Measurements from ENCODE around the gene F9. TPM values are rescaled to one million over a fixed set of nuclear protein-coding genes. Genes with fewer than 3 reads are reported as not detected.

The F9 gene
- total RNA-seq, 1 donor from 2014 or later = not detected

DNA sequence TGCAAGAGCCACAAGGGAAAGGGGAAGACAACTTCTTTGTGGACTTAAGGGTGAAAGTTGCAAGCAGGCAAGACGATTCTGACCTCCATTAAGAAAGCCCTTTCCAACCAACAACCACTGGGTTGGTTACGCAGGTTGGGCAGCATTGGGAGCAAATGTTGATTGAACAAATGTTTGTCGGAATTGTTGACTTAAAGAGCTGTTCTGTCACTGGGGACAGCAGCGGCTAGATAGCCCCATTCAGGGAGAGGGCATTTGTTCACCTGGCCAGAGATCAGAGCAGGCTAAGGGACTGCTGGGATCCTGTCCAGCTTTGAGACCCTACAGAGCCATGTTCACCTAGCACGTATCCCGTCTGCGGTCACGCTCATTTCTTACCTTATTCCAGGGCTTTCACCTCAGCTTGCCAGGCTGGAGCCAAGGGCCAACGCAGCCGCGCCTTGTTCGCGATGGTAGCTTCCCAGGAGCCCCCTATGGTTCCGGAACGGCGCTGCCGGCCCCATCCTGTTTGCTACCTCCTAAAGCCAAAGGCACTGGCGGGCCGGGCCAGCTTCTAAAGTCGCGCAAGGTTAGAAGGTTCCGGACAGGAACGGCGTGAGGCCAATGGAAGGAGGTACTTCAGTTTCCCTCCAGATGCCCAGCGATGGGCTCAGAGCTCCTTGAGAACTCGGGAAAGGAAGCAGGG is 24.6 kb downstream of the F9 start:
- Mint-ChIP-seq H3K4me3 (ENCODE audit: unreplicated experiment) (no peak overlapping the region), H3K4me1 (ENCODE audit: low read depth, unreplicated experiment) (no peaks in the 10 kb centered on the region), H3K27ac (ENCODE audit: unreplicated experiment) (no peak overlapping the region), H3K36me3 (ENCODE audit: low read depth, unreplicated experiment) (no peaks in the 10 kb centered on the region), H3K27me3 (ENCODE audit: low read depth, unreplicated experiment) (peaks cover 3% of the 10 kb centered on the region), H3K9me3 (ENCODE audit: unreplicated experiment) (no peaks in the 10 kb centered on the region)
- Histone ChIP-seq H3K36me3 (ENCODE audit: insufficient read depth, low read length) (no peaks in the 10 kb centered on the region), H3K4me1 (ENCODE audit: insufficient read depth, low read length) (no peaks in the 10 kb centered on the region), H3K27ac (ENCODE audit: low read depth, low read length) (no peak overlapping the region), H3K9ac (ENCODE audit: low read length) (no peak overlapping the region), H3K9me3 (ENCODE audit: insufficient read depth, low read depth, low read length) (no peaks in the 10 kb centered on the region), H3K4me2 (ENCODE audit: low read length) (no peak overlapping the region), H3K79me2 (ENCODE audit: insufficient read depth, low read length) (no peaks in the 10 kb centered on the region), H4K20me1 (ENCODE audit: insufficient read depth, low read length) (no peaks in the 10 kb centered on the region), H3K27me3 (ENCODE audit: insufficient read depth, low read length) (no peaks in the 10 kb centered on the region), H2AFZ (ENCODE audit: low read depth, low read length) (no peak overlapping the region), H3K4me3 (ENCODE audit: insufficient read depth, low read depth, low read length) (no peak overlapping the region)
- DNase-seq (ENCODE audit: low read depth) = no peak
- no peak for FAIRE-seq
- TF ChIP-seq, protein P1, sequence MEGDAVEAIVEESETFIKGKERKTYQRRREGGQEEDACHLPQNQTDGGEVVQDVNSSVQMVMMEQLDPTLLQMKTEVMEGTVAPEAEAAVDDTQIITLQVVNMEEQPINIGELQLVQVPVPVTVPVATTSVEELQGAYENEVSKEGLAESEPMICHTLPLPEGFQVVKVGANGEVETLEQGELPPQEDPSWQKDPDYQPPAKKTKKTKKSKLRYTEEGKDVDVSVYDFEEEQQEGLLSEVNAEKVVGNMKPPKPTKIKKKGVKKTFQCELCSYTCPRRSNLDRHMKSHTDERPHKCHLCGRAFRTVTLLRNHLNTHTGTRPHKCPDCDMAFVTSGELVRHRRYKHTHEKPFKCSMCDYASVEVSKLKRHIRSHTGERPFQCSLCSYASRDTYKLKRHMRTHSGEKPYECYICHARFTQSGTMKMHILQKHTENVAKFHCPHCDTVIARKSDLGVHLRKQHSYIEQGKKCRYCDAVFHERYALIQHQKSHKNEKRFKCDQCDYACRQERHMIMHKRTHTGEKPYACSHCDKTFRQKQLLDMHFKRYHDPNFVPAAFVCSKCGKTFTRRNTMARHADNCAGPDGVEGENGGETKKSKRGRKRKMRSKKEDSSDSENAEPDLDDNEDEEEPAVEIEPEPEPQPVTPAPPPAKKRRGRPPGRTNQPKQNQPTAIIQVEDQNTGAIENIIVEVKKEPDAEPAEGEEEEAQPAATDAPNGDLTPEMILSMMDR (IDR thresholded peaks at IDR 0.05; ENCODE audit: insufficient read depth, low read depth, low read length) = no peak
- TF ChIP-seq EZH2 (IDR thresholded peaks at IDR 0.05; ENCODE audit: insufficient read depth, low read length) = no peak

DNA sequence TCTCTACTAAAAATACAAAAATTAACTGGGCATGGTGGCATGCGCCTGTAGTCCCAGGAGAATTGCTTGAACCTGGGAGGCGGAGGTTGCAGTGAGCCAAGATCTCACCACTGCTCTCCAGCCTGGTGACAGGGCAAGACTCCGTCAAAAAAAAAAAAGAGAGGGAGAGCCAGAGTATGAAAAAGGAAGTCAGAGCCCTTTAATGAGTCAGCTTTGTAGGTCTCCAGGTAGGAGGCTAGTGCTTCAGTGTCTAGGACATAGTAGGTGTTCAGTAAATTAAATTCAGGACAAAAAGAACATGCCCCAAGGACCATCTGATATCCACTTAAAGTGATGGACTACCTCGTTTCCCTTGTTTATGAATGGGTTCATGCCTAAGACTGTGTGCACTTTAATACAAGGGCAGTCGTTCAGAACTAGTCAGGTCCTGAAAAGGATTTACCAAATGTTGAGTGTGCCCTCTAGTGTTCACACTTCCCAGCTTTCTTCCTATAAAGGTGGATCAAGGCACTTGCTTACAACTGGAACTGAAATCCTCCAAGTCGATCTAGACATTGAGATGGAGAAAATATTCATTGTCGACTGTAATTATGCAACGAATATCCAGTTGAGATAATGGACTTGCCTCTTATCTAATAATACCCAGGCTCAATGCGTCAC is 29.0 kb downstream of the F9 start:
- peak; percentile 100 for FAIRE-seq
- no peak overlapping the region for H3K4me3 Mint-ChIP-seq (ENCODE audit: unreplicated experiment)
- no peaks in the 10 kb centered on the region for H3K9me3 Mint-ChIP-seq (ENCODE audit: unreplicated experiment)
- H3K9me3 ChIP-seq (ENCODE audit: insufficient read depth, low read depth, low read length) = no peaks in the 10 kb centered on the region
- H3K36me3 Mint-ChIP-seq (ENCODE audit: low read depth, unreplicated experiment) = no peaks in the 10 kb centered on the region
- no peaks in the 10 kb centered on the region for H3K36me3 ChIP-seq (ENCODE audit: insufficient read depth, low read length)
- H4K20me1 ChIP-seq (ENCODE audit: insufficient read depth, low read length) = no peaks in the 10 kb centered on the region
- H3K27me3 Mint-ChIP-seq (ENCODE audit: low read depth, unreplicated experiment) = peaks cover 3% of the 10 kb centered on the region
- H3K4me1 Mint-ChIP-seq (ENCODE audit: low read depth, unreplicated experiment) = no peaks in the 10 kb centered on the region
- no peak for TF ChIP-seq EZH2 (IDR thresholded peaks at IDR 0.05; ENCODE audit: insufficient read depth, low read length)
- TF ChIP-seq, protein P1 (IDR thresholded peaks at IDR 0.05; ENCODE audit: insufficient read depth, low read depth, low read length) = peak; percentile 49
- no peak overlapping the region for H3K9ac ChIP-seq (ENCODE audit: low read length)
- H3K4me3 ChIP-seq (ENCODE audit: insufficient read depth, low read depth, low read length) = no peak overlapping the region
- no peak overlapping the region for H3K27ac Mint-ChIP-seq (ENCODE audit: unreplicated experiment)
- DNase-seq (ENCODE audit: low read depth) = peak; percentile 34
- H3K79me2 ChIP-seq (ENCODE audit: insufficient read depth, low read length) = no peaks in the 10 kb centered on the region
- H3K4me1 ChIP-seq (ENCODE audit: insufficient read depth, low read length) = no peaks in the 10 kb centered on the region
- H3K27me3 ChIP-seq (ENCODE audit: insufficient read depth, low read length) = no peaks in the 10 kb centered on the region
- H3K27ac ChIP-seq (ENCODE audit: low read depth, low read length) = no peak overlapping the region
- no peak overlapping the region for H3K4me2 ChIP-seq (ENCODE audit: low read length)
- no peak overlapping the region for H2AFZ ChIP-seq (ENCODE audit: low read depth, low read length)

DNA sequence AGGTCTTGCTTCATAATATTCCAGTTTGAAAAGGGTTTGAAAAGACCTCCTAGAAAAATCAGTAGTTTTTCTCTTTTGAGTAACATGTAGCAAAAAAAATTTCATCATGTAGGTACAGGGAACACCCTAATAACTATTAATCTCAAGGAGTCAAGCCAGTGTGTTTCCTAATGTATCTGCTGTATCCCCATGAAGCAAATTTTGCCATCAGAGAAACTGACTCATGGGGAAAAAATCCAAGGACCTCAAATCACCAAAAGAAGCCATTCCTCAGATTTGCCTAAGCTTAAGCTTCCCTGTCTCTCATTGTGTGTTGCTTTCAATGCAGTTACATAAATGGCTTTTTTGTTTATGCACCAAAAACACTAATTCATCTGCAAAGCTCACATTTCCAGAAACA is 29.7 kb downstream of the F9 start:
- no peaks in the 10 kb centered on the region for H3K4me1 Mint-ChIP-seq (ENCODE audit: low read depth, unreplicated experiment)
- TF ChIP-seq EZH2 (IDR thresholded peaks at IDR 0.05; ENCODE audit: insufficient read depth, low read length) = no peak
- TF ChIP-seq, protein P1 (IDR thresholded peaks at IDR 0.05; ENCODE audit: insufficient read depth, low read depth, low read length) = no peak
- Histone ChIP-seq H3K9me3 (ENCODE audit: insufficient read depth, low read depth, low read length) (no peaks in the 10 kb centered on the region), H3K79me2 (ENCODE audit: insufficient read depth, low read length) (no peaks in the 10 kb centered on the region), H3K4me2 (ENCODE audit: low read length) (no peak overlapping the region), H3K9ac (ENCODE audit: low read length) (no peak overlapping the region), H3K4me1 (ENCODE audit: insufficient read depth, low read length) (no peaks in the 10 kb centered on the region), H3K4me3 (ENCODE audit: insufficient read depth, low read depth, low read length) (no peak overlapping the region), H3K36me3 (ENCODE audit: insufficient read depth, low read length) (no peaks in the 10 kb centered on the region), H2AFZ (ENCODE audit: low read depth, low read length) (no peak overlapping the region), H3K27me3 (ENCODE audit: insufficient read depth, low read length) (no peaks in the 10 kb centered on the region), H4K20me1 (ENCODE audit: insufficient read depth, low read length) (no peaks in the 10 kb centered on the region), H3K27ac (ENCODE audit: low read depth, low read length) (no peak overlapping the region)
- no peaks in the 10 kb centered on the region for H3K9me3 Mint-ChIP-seq (ENCODE audit: unreplicated experiment)
- FAIRE-seq (peak; percentile 99), DNase-seq (ENCODE audit: low read depth) (peak; percentile 53)
- no peak overlapping the region for H3K4me3 Mint-ChIP-seq (ENCODE audit: unreplicated experiment)
- H3K36me3 Mint-ChIP-seq (ENCODE audit: low read depth, unreplicated experiment) = no peaks in the 10 kb centered on the region
- H3K27ac Mint-ChIP-seq (ENCODE audit: unreplicated experiment) = no peak overlapping the region
- H3K27me3 Mint-ChIP-seq (ENCODE audit: low read depth, unreplicated experiment) = no peaks in the 10 kb centered on the region

Data from astrocyte (in vitro differentiated cells and primary cell).